Measurements from ENCODE around the gene CPEB3.
A peak's percentile ranks its signal among the peaks of the same experiment; 100 is the strongest.
"Not testable (repeated sequence)": the region's sequence is repeated elsewhere in the genome, so short reads cannot be mapped to it uniquely, and the experiment has no call there.

The CPEB3 gene

GRCh38 chr10:92290837-92291615 is at the start of gene CPEB3, which contains the start of gene MARCHF5:
Gene CPEB3 (minus strand): TSS chr10:92291078. CDS start chr10:92240350, 50,728 bp downstream.
Gene MARCHF5 (plus strand): TSS chr10:92291167. CDS start chr10:92291495, 328 bp downstream.
- DNase-seq (ENCODE audit: low read depth in 3 of 3): peak; percentile 87 to 89 (median 87)

GRCh38 chr10:92329927-92330326 is 39.0 kb upstream of the CPEB3 start:
- not testable (repeated sequence) for DNase-seq (ENCODE audit: low read depth in 3 of 3)

GRCh38 chr10:92328993-92329392 is 38.1 kb upstream of the CPEB3 start:
- no peak for DNase-seq (ENCODE audit: low read depth in 3 of 3)

- DNase-seq (ENCODE audit: low read depth in 3 of 3): no peak
Observed at GRCh38 chr10:92327445-92328433, 36.9 kb upstream of the CPEB3 start.

GRCh38 chr10:92323079-92323478 is 32.2 kb upstream of the CPEB3 start:
- DNase-seq (ENCODE audit: low read depth in 3 of 3): no peak

- DNase-seq (ENCODE audit: low read depth in 3 of 3): no peak
Observed at GRCh38 chr10:92316610-92317009, 25.7 kb upstream of the CPEB3 start.

- no peak for DNase-seq (ENCODE audit: low read depth in 3 of 3)
Observed at GRCh38 chr10:92313750-92314149, 22.9 kb upstream of the CPEB3 start.

GRCh38 chr10:92309272-92309671 is 18.4 kb upstream of the CPEB3 start:
- no peak for DNase-seq (ENCODE audit: low read depth in 3 of 3)

GRCh38 chr10:92305133-92306072 is 14.5 kb upstream of the CPEB3 start:
- no peak for DNase-seq (ENCODE audit: low read depth in 3 of 3)

GRCh38 chr10:92304061-92304460 is 13.2 kb upstream of the CPEB3 start:
- DNase-seq (ENCODE audit: low read depth in 3 of 3): no peak

GRCh38 chr10:92303096-92303495 is 12.2 kb upstream of the CPEB3 start:
- DNase-seq (ENCODE audit: low read depth in 3 of 3): no peak

- DNase-seq (ENCODE audit: low read depth in 3 of 3): no peak
Observed at GRCh38 chr10:92298487-92298886, 7.6 kb upstream of the CPEB3 start.

- DNase-seq (ENCODE audit: low read depth in 3 of 3): peak in 2 of 3 donors; percentile 22 to 41
Observed at GRCh38 chr10:92291921-92292845, 1.3 kb upstream of the CPEB3 start.

GRCh38 chr10:92291616-92291865 is 663 bp upstream of the CPEB3 start:
- DNase-seq (ENCODE audit: low read depth in 3 of 3): peak in 1 of 3 donors; percentile 8

GRCh38 chr10:92290076-92290836 is 622 bp downstream of the CPEB3 start:
- DNase-seq (ENCODE audit: low read depth in 3 of 3): peak in 2 of 3 donors; percentile 4 to 11

GRCh38 chr10:92284112-92284704 is 6.7 kb downstream of the CPEB3 start:
- no peak for DNase-seq (ENCODE audit: low read depth in 3 of 3)

- no peak for DNase-seq (ENCODE audit: low read depth in 3 of 3)
Observed at GRCh38 chr10:92278996-92279696, 11.7 kb downstream of the CPEB3 start.

GRCh38 chr10:92274071-92274470 is 16.8 kb downstream of the CPEB3 start:
- DNase-seq (ENCODE audit: low read depth in 3 of 3): no peak

GRCh38 chr10:92268748-92269147 is 22.1 kb downstream of the CPEB3 start:
- DNase-seq (ENCODE audit: low read depth in 3 of 3): no peak

All from stimulated activated CD4-positive, alpha-beta T cell treated with anti-CD3 and anti-CD28 coated beads, TNF-alpha, amount 100 ng/mL, for 48 hours (primary cell).